A549 (cell line): ENCODE measurements around the gene TSSK6.

Experiments
- BHLHE40 ChIP-seq: IDR thresholded peaks from 2 replicates; pipeline ENCODE4 v1.6.1; 2012; ENCODE audit warnings: low read depth, low read length, inconsistent platforms
- CEBPB ChIP-seq, 2 experiments: fragments of >200 bp in 1 of 2; sonication (Bioruptor Twin) in 1 of 2; formaldehyde crosslinking in 1 of 2; IDR thresholded peaks; 2 replicates each; pipeline ENCODE4 v1.6.1; 2012 to 2016
- CHD4 ChIP-seq: fragments of 200-600 bp; sonication (generic); IDR thresholded peaks from 2 replicates; pipeline ENCODE4 v1.6.1; 2016; ENCODE audit warnings: antibody characterized with exemption, mild to moderate bottlenecking, borderline replicate concordance
- EP300 ChIP-seq, 2 experiments: fragments of >200 bp; sonication (Bioruptor Twin); formaldehyde crosslinking; IDR thresholded peaks; 2 replicates in 1 of 2; 3 replicates in 1 of 2; pipeline ENCODE4 v1.6.1; 2016 to 2017
- KDM1A ChIP-seq: fragments of 200-600 bp; sonication (generic); IDR thresholded peaks from 2 replicates; pipeline ENCODE4 v1.6.1; 2016; ENCODE audit warnings: low read depth, mild to moderate bottlenecking
- POLR2A ChIP-seq: IDR thresholded peaks from 2 replicates; pipeline ENCODE4 v1.6.1; 2012; ENCODE audit warnings: mild to moderate bottlenecking, low read length
- RCOR1 ChIP-seq: fragments of 150-350 bp; IDR thresholded peaks from 2 replicates; pipeline ENCODE4 v1.6.1; 2014; ENCODE audit warnings: antibody characterized with exemption, low read length, low read depth
- RNF2 ChIP-seq: fragments of 200-600 bp; sonication (generic); IDR thresholded peaks from 2 replicates; pipeline ENCODE4 v1.6.1; 2016; ENCODE audit warnings: low read depth, mild to moderate bottlenecking, antibody characterized with exemption, moderate library complexity, borderline replicate concordance
- ZC3H11A ChIP-seq: fragments of 450-650 bp; IDR thresholded peaks from 2 replicates; pipeline ENCODE4 v1.6.1; 2014; ENCODE audit warnings: antibody characterized with exemption, mild to moderate bottlenecking
- ZFP36 ChIP-seq: fragments of 450-650 bp; IDR thresholded peaks from 2 replicates; pipeline ENCODE4 v1.6.1; 2014; ENCODE audit warnings: borderline replicate concordance; ENCODE audit not compliant: partially characterized antibody
- TF ChIP-seq, protein P1 (sequence below): fragments of >200 bp; sonication (Bioruptor Twin); formaldehyde crosslinking; IDR thresholded peaks from 3 replicates; pipeline ENCODE4 v1.5.1; 2016
- TF ChIP-seq, protein P2 (sequence below): fragments of 200-600 bp; sonication (generic); IDR thresholded peaks from 2 replicates; pipeline ENCODE4 v1.6.1; 2016; ENCODE audit warnings: antibody characterized with exemption, mild to moderate bottlenecking, moderate library complexity
- TF ChIP-seq, protein P3 (sequence below): fragments of 250-450 bp; sonication (Bioruptor Pico); IDR thresholded peaks from 2 replicates; pipeline ENCODE4 v1.5.0; 2021; ENCODE audit warnings: mild to moderate bottlenecking, moderate library complexity, borderline replicate concordance

DNA sequence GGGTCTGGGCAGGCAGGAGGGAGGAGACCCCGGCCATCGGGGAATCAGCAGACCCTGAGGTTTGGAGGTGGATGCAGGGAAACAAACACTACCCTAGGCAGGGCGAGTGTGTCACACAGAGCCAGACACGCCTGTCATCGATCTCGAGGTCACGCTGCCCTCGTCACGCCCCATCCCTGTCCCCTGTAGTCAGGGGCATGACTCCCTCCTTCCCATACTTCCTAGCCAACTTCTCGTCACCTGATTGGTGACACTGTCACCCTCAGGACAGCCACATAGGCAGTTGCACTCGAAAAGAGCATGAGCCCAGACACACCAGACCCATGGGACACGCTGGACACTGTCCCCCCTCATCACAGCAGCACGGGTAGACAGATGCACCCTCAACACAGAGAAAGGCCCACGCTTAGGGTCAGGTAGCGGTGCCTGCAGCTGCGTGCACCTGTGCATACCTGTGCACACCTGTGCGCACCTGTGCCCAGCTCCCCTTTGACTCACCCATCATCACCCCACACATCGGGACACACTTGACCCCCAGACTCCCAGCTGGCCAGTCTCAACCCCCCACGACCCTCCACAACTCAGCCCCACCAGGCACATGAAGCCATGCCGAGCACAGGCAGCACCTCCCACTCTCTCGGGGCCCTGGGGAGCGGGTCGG is 34.6 kb upstream of the TSSK6 start:
- TF ChIP-seq ZC3H11A (no peak), KDM1A (no peak), POLR2A (no peak), EP300 (IDR thresholded peaks at IDR 0.05) (no peak), RCOR1 (no peak), ZFP36 (no peak), CHD4 (no peak), RNF2 (no peak), CEBPB (IDR thresholded peaks at IDR 0.05) (no peak), BHLHE40 (no peak)
- TF ChIP-seq, protein P1, sequence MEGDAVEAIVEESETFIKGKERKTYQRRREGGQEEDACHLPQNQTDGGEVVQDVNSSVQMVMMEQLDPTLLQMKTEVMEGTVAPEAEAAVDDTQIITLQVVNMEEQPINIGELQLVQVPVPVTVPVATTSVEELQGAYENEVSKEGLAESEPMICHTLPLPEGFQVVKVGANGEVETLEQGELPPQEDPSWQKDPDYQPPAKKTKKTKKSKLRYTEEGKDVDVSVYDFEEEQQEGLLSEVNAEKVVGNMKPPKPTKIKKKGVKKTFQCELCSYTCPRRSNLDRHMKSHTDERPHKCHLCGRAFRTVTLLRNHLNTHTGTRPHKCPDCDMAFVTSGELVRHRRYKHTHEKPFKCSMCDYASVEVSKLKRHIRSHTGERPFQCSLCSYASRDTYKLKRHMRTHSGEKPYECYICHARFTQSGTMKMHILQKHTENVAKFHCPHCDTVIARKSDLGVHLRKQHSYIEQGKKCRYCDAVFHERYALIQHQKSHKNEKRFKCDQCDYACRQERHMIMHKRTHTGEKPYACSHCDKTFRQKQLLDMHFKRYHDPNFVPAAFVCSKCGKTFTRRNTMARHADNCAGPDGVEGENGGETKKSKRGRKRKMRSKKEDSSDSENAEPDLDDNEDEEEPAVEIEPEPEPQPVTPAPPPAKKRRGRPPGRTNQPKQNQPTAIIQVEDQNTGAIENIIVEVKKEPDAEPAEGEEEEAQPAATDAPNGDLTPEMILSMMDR, result no peak
- TF ChIP-seq, protein P2, sequence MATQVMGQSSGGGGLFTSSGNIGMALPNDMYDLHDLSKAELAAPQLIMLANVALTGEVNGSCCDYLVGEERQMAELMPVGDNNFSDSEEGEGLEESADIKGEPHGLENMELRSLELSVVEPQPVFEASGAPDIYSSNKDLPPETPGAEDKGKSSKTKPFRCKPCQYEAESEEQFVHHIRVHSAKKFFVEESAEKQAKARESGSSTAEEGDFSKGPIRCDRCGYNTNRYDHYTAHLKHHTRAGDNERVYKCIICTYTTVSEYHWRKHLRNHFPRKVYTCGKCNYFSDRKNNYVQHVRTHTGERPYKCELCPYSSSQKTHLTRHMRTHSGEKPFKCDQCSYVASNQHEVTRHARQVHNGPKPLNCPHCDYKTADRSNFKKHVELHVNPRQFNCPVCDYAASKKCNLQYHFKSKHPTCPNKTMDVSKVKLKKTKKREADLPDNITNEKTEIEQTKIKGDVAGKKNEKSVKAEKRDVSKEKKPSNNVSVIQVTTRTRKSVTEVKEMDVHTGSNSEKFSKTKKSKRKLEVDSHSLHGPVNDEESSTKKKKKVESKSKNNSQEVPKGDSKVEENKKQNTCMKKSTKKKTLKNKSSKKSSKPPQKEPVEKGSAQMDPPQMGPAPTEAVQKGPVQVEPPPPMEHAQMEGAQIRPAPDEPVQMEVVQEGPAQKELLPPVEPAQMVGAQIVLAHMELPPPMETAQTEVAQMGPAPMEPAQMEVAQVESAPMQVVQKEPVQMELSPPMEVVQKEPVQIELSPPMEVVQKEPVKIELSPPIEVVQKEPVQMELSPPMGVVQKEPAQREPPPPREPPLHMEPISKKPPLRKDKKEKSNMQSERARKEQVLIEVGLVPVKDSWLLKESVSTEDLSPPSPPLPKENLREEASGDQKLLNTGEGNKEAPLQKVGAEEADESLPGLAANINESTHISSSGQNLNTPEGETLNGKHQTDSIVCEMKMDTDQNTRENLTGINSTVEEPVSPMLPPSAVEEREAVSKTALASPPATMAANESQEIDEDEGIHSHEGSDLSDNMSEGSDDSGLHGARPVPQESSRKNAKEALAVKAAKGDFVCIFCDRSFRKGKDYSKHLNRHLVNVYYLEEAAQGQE, result no peak
- TF ChIP-seq, protein P3, sequence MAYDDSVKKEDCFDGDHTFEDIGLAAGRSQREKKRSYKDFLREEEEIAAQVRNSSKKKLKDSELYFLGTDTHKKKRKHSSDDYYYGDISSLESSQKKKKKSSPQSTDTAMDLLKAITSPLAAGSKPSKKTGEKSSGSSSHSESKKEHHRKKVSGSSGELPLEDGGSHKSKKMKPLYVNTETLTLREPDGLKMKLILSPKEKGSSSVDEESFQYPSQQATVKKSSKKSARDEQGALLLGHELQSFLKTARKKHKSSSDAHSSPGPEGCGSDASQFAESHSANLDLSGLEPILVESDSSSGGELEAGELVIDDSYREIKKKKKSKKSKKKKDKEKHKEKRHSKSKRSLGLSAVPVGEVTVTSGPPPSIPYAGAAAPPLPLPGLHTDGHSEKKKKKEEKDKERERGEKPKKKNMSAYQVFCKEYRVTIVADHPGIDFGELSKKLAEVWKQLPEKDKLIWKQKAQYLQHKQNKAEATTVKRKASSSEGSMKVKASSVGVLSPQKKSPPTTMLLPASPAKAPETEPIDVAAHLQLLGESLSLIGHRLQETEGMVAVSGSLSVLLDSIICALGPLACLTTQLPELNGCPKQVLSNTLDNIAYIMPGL (CRISPR knock-in tag), result no peak
